HCEC 1CT (cell line): Measurements from ENCODE around the gene UBC.

Source experiments
- DNase-seq: peaks from one replicate; pipeline ENCODE4 v3.0.0-alpha.2; 2017

The UBC gene

GRCh38 chr12:124863416-124864325 lies 50.8 kb downstream of the UBC start, which contains the start of gene SCARB1:
SCARB1 (minus strand) TSS chr12:124863864; CDS start chr12:124863720, 144 bp downstream.
- DNase-seq = peak; percentile 78

- DNase-seq = peak; percentile 33
These were observed 51.6 kb downstream of the UBC start for GRCh38 chr12:124862768-124863415.

GRCh38 chr12:124861898-124862676 lies 52.4 kb downstream of the UBC start:
- DNase-seq = no peak
